ENCODE measurements around the gene ANKRD18A. TPM values are rescaled to one million over a fixed set of nuclear protein-coding genes. Genes with fewer than 3 reads are reported as not detected.

Gene ANKRD18A
- total RNA-seq, 4 donors from 2014 or later: 1.4 to 72.3 (median 4.7) TPM

DNA sequence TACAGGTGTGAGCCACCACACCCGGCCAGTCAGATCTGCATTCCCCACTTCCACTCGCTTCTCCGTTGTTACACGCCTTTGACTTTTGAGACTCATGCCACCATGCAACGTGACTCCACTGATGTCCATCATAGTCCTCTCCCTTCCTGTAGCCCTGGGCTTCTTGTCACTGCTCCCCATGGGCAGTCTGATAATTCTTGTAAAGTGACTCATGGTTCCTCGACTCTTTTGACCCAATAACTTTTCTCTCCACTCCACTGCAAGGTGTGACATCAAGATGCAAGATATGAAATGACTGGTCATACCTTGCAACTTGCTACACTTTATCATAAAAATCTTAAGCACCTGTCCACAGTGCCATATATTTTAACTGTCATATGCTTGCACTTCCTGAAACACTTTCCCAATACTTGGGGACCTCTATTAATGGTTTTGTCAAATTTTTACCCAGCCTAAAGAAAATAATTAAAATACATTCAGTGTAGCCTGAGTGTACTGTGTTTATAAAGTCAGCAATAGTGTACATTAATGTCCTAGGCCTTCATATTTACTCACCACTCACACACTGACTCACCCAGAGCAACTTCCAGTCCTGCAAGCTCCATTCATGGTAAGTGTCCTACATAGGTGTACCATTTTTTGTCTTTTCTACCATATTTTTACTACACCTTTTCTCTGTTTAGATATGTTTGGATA is 18.6 kb upstream of the ANKRD18A start:
- 88 to 91% methylated on average over 6 of the region's 6 CpGs for WGBS, 2 donors
- intact Hi-C loops (cut with DNase I; ENCODE audit: low total_unique reads): no loop called here
- no peak for DNase-seq (ENCODE audit: low spot score in 2 of 2)
- no peak for TF ChIP-seq POLR2A (IDR thresholded peaks at IDR 0.05)
- TF ChIP-seq, protein P1, sequence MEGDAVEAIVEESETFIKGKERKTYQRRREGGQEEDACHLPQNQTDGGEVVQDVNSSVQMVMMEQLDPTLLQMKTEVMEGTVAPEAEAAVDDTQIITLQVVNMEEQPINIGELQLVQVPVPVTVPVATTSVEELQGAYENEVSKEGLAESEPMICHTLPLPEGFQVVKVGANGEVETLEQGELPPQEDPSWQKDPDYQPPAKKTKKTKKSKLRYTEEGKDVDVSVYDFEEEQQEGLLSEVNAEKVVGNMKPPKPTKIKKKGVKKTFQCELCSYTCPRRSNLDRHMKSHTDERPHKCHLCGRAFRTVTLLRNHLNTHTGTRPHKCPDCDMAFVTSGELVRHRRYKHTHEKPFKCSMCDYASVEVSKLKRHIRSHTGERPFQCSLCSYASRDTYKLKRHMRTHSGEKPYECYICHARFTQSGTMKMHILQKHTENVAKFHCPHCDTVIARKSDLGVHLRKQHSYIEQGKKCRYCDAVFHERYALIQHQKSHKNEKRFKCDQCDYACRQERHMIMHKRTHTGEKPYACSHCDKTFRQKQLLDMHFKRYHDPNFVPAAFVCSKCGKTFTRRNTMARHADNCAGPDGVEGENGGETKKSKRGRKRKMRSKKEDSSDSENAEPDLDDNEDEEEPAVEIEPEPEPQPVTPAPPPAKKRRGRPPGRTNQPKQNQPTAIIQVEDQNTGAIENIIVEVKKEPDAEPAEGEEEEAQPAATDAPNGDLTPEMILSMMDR (IDR thresholded peaks at IDR 0.05): no peak
- H3K4me3 ChIP-seq (ENCODE audit: low read depth, poor library complexity, severe bottlenecking): no peak overlapping the region

DNA sequence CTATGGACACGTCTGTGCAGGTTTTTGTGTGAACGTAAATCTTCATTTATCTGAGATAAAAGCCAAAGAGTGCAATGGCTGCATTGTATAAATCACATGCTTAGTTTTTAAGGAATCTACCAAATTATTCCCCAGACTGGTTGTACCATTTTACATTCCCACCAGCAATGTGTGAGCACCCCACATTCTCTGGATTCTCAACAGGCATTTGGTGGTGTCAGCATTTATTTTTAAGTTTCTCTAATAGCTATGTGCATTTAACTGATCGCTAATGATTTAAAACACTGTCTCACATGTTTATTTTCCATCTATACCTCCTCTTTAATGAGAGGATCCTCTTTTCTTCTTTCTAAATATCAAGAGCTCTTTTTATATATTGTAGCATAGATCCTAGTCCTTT is 13.9 kb upstream of the ANKRD18A start:
- DNase-seq (ENCODE audit: low spot score in 2 of 2): no peak
- intact Hi-C loops (cut with DNase I; ENCODE audit: low total_unique reads): no loop called here
- WGBS, 2 donors: 52 to 67% methylated on average over 3 of the region's 3 CpGs
- no peak overlapping the region for H3K4me3 ChIP-seq (ENCODE audit: low read depth, poor library complexity, severe bottlenecking)
- TF ChIP-seq POLR2A (IDR thresholded peaks at IDR 0.05): no peak
- TF ChIP-seq, protein P1 (IDR thresholded peaks at IDR 0.05): no peak

DNA sequence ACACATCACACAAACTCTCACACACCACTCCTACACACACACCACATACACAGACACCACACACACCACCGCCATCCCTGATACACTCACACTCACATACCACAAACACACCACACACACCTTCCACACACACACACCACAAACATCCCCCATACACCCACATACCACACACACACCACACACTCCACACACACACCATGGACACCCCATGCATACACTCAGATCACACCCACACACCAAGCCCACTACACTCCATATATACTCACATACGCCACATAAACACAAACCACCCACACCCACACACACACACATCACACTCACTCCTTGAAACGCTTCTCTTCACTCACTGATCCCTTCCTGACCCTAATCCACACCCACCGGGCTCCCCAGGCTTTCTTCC is 9.1 kb upstream of the ANKRD18A start:
- H3K4me3 ChIP-seq (ENCODE audit: low read depth, poor library complexity, severe bottlenecking): no peak overlapping the region
- WGBS, 2 donors: 82 to 90% methylated on average over 4 of the region's 4 CpGs
- no peak for DNase-seq (ENCODE audit: low spot score in 2 of 2)
- intact Hi-C loops (cut with DNase I; ENCODE audit: low total_unique reads): no loop called here
- TF ChIP-seq POLR2A (IDR thresholded peaks at IDR 0.05): no peak
- TF ChIP-seq, protein P1 (IDR thresholded peaks at IDR 0.05): no peak

GRCh38 chr9:38626006-38626405 is 5.6 kb upstream of the ANKRD18A start:
- intact Hi-C loops (cut with DNase I; ENCODE audit: low total_unique reads): no loop called here
- TF ChIP-seq, protein P1 (IDR thresholded peaks at IDR 0.05): no peak
- no peak for TF ChIP-seq POLR2A (IDR thresholded peaks at IDR 0.05)
- no peak for DNase-seq (ENCODE audit: low spot score in 2 of 2)
- WGBS, 2 donors: 81 to 84% methylated on average over 2 of the region's 2 CpGs
- no peak overlapping the region for H3K4me3 ChIP-seq (ENCODE audit: low read depth, poor library complexity, severe bottlenecking)

DNA sequence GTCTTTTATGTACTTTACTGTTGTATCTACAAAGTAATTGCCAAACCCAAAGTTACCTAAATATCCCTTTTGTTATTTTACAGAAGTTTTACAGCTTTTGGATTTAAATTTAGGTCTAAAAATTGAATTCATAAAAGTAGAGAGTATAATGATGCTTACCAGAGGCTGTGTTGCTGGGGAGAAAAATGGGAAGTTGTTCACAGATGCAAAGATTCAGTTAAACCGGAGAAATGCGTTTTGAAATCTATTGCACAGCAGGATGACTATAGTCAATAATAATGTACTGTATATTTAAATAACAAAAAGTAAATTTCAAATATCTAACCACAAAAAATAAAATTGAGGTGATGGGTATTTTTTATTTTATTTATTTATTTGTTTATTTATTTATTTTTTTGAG is 2.6 kb upstream of the ANKRD18A start:
- WGBS, 2 donors: 77 to 82% methylated on average over 2 of the region's 2 CpGs

More for the DNA sequence above, 2.6 kb upstream of the ANKRD18A start:
- intact Hi-C loops (cut with DNase I; ENCODE audit: low total_unique reads): no loop called here
- no peak overlapping the region for H3K4me3 ChIP-seq (ENCODE audit: low read depth, poor library complexity, severe bottlenecking)
- no peak for DNase-seq (ENCODE audit: low spot score in 2 of 2)
- TF ChIP-seq, protein P1 (IDR thresholded peaks at IDR 0.05): no peak
- no peak for TF ChIP-seq POLR2A (IDR thresholded peaks at IDR 0.05)
